ENCODE measurements around the gene IRF6.
A peak's percentile ranks its signal among the peaks of the same experiment; 100 is the strongest.

IRF6 gene

GRCh38 chr1:209805875-209806760 is at the start of gene IRF6:
IRF6 (minus strand) TSS chr1:209806142; CDS start chr1:209801413, 4,729 bp downstream.
- DNase-seq = peak; percentile 77

GRCh38 chr1:209855623-209856022 is 49.7 kb upstream of the IRF6 start:
- no peak for DNase-seq

GRCh38 chr1:209855006-209855405 is 49.1 kb upstream of the IRF6 start:
- no peak for DNase-seq

GRCh38 chr1:209854196-209854595 is 48.3 kb upstream of the IRF6 start:
- no peak for DNase-seq

GRCh38 chr1:209853676-209854075 is 47.7 kb upstream of the IRF6 start:
- no peak for DNase-seq

- DNase-seq = peak; percentile 40
Observed at GRCh38 chr1:209850342-209850979, 44.5 kb upstream of the IRF6 start.

- DNase-seq = no peak
Observed at GRCh38 chr1:209849388-209849787, 43.4 kb upstream of the IRF6 start.

GRCh38 chr1:209845408-209845725 is 39.4 kb upstream of the IRF6 start:
- DNase-seq = no peak

GRCh38 chr1:209844695-209845407 is 38.9 kb upstream of the IRF6 start:
- DNase-seq = no peak

GRCh38 chr1:209840611-209841010 is 34.7 kb upstream of the IRF6 start:
- no peak for DNase-seq

- peak; percentile 86 for DNase-seq
Observed at GRCh38 chr1:209839875-209840546, 34.1 kb upstream of the IRF6 start.

- DNase-seq = no peak
Observed at GRCh38 chr1:209838537-209838936, 32.6 kb upstream of the IRF6 start.

GRCh38 chr1:209837671-209838070 is 31.7 kb upstream of the IRF6 start:
- DNase-seq = no peak

- no peak for DNase-seq
Observed at GRCh38 chr1:209835782-209836298, 29.9 kb upstream of the IRF6 start.

GRCh38 chr1:209831615-209832014 is 25.7 kb upstream of the IRF6 start:
- DNase-seq = peak; percentile 8

- DNase-seq = no peak
Observed at GRCh38 chr1:209830722-209831121, 24.8 kb upstream of the IRF6 start.

- DNase-seq = no peak
Observed at GRCh38 chr1:209829716-209830115, 23.8 kb upstream of the IRF6 start.

- peak; percentile 90 for DNase-seq
Observed at GRCh38 chr1:209827384-209828262, 21.7 kb upstream of the IRF6 start, which contains the start of gene UTP25. UTP25 (plus strand) TSS chr1:209827972; CDS start chr1:209828064, 92 bp downstream.

GRCh38 chr1:209825591-209826434 is 19.9 kb upstream of the IRF6 start:
- no peak for DNase-seq

- peak; percentile 78 for DNase-seq
Observed at GRCh38 chr1:209823143-209824041, 17.4 kb upstream of the IRF6 start.
